BLaER1 treated with 17β-estradiol and CSF1 and Interleukin-3, amounts not matched to agents 10 nM and 100 nM (cell line): Measurements from ENCODE around the gene HAGHL.
"Not testable (repeated sequence)": the region's sequence is repeated elsewhere in the genome, so short reads cannot be mapped to it uniquely, and the experiment has no call there.

Experiments
- H3K27ac ChIP-seq, 11 experiments: shearing (Covaris generic); formaldehyde crosslinking; 2 replicates each; pipeline ENCODE4 v1.8.1; 2022
- H3K27me3 ChIP-seq, 11 experiments: shearing (Covaris generic); formaldehyde crosslinking; 2 replicates each; pipeline ENCODE4 v1.8.1; 2022
- H3K36me3 ChIP-seq, 11 experiments: shearing (Covaris generic); formaldehyde crosslinking; 2 replicates each; pipeline ENCODE4 v1.8.1; 2022
- H3K4me1 ChIP-seq, 10 experiments: shearing (Covaris generic); formaldehyde crosslinking; 2 replicates each; pipeline ENCODE4 v1.8.1; 2022
- H3K4me2 ChIP-seq, 11 experiments: shearing (Covaris generic); formaldehyde crosslinking; 2 replicates each; pipeline ENCODE4 v1.8.1; 2022
- H3K4me3 ChIP-seq, 10 experiments: shearing (Covaris generic); formaldehyde crosslinking; 2 replicates each; pipeline ENCODE4 v1.8.1; 2022
- H3K9ac ChIP-seq, 11 experiments: shearing (Covaris generic); formaldehyde crosslinking; 2 replicates each; pipeline ENCODE4 v1.8.1; 2022
- H3K9me3 ChIP-seq, 11 experiments: shearing (Covaris generic); formaldehyde crosslinking; replicated peaks in 1 of 11; 2 replicates each; pipeline ENCODE4 v1.8.1; 2022
- H4K20me1 ChIP-seq, 11 experiments: shearing (Covaris generic); formaldehyde crosslinking; 2 replicates each; pipeline ENCODE4 v1.8.1; 2022
- Cebpa-rat ChIP-seq, 11 experiments: shearing (Covaris generic); IDR thresholded peaks; 2 replicates each; pipeline ENCODE4 v1.8.1; 2022

HAGHL gene

GRCh38 chr16:769934-770333 is 43.0 kb downstream of the HAGHL start:
- Histone ChIP-seq H3K4me2 (no peak overlapping the region), H3K36me3 (no peaks in the 10 kb centered on the region), H3K27me3 (no peaks in the 10 kb centered on the region), H3K4me3 (no peak overlapping the region), H3K4me1 (no peaks in the 10 kb centered on the region), H3K9ac (no peak overlapping the region), H3K27ac (no peak overlapping the region), H4K20me1 (no peaks in the 10 kb centered on the region; a peak in 2 of 22 replicates), H3K9me3 (no peaks in the 10 kb centered on the region)
- no peak for TF ChIP-seq Cebpa-rat (IDR thresholded peaks at IDR 0.05)

DNA sequence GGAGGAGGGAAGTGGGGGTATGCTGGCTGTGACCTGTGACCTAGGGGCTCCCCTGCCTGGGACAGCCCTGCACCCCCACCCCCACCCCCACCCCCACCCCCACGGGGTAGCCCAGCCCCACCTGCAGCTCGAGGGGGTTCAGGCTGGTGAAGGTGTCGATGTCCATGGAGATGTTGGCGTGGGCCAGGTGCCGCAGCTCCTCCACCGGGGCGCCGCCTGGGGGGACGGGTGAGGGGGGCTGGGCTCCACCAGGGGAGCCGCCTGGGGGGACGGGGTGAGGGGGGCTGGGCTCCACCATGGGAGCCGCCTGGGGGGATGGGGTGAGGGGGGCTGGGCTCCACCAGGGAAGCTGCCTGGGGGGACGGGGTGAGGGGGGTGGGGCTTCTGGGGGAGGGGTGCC is 43.5 kb downstream of the HAGHL start:
- H3K27me3 ChIP-seq: no peaks in the 10 kb centered on the region
- H3K27ac ChIP-seq: no peak overlapping the region
- H3K36me3 ChIP-seq: no peaks in the 10 kb centered on the region
- peaks cover 0 to 2% (median 0%) of the 10 kb centered on the region in 10 experiments; a peak in 2 of 20 replicates for H3K4me1 ChIP-seq
- no peak for TF ChIP-seq Cebpa-rat (IDR thresholded peaks at IDR 0.05)
- no peak overlapping the region for H3K4me2 ChIP-seq
- H4K20me1 ChIP-seq: no peaks in the 10 kb centered on the region; a peak in 2 of 22 replicates
- no peaks in the 10 kb centered on the region for H3K9me3 ChIP-seq
- no peak overlapping the region for H3K4me3 ChIP-seq
- H3K9ac ChIP-seq: no peak overlapping the region

DNA sequence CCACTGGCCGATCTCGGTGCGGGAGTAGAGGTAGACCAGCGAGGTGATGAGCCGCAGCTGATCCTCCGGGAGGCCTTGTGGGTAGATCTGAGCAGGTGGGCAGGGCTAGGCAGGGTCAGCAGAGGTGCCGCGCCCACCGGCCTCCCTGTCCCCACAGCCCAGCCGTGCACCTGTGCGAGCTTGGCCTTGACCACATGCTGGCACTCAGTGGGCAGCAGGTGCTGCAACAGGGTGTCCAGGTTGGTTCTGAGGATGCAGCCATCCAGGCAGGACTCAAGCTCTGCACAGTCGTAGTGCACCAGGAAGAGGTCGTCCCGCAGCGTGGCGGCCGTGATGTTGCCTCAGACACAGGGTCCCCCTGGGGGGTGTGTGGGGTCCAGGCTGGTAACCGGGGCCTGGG is 46.1 kb downstream of the HAGHL start:
- no peak overlapping the region for H3K27ac ChIP-seq
- no peak overlapping the region for H3K4me2 ChIP-seq
- no peaks in the 10 kb centered on the region; a peak in 1 of 22 replicates for H4K20me1 ChIP-seq
- TF ChIP-seq Cebpa-rat (IDR thresholded peaks at IDR 0.05): no peak
- H3K4me3 ChIP-seq: no peak overlapping the region
- no peaks in the 10 kb centered on the region for H3K36me3 ChIP-seq
- H3K9me3 ChIP-seq: no peaks in the 10 kb centered on the region
- no peak overlapping the region for H3K9ac ChIP-seq
- H3K4me1 ChIP-seq: peaks cover 9 to 27% (median 17%) of the 10 kb centered on the region in 10 experiments
- peaks cover 0 to 7% (median 0%) of the 10 kb centered on the region in 11 experiments; a peak in 3 of 22 replicates for H3K27me3 ChIP-seq

DNA sequence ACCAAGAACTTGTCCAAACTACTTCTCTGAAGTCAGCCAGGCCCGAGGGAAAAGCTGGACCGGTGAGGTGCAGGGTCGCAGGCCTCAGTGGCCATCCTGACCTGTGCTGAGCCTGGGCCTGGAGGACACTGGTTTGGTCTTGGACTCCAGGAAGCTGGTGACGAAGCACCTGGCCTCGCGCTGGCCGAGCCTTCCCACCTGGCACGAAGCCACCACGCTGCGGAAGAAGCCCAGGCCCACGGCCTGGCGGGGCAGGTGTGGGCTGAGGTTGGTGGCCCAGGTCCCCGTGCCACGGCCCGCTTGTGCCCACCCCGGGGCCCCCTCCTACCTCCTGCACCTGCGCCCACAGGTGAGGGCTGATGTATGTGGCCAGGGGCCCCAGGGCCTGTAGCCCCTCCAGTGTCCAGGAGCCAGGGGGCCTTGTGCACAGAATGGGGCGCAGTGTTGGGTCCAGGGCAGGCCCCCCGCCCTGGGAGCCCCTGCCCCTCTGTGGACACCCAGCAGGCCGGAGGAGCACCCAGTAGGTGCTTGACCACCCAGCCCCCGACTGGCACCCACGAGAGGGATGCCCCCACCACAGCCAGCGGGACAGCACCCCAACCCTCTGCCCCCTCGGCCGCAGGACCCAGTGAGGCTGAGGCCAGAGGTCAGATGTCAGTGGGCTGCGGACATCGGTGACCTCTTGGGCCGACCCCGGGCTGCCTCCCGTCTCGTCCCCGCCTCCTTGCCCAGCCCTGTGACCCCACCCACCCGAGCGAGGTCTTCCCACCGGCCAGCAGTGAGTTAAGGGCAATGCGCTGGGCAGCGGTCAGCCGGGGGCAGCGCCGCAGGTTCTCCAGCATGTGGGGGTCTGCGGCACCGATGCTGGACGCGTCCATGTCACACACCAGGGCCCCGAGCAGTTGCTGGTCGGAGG is 47.4 kb downstream of the HAGHL start:
- peaks cover 0 to 12% (median 0%) of the 10 kb centered on the region in 11 experiments; a peak in 3 of 22 replicates for H3K27me3 ChIP-seq
- TF ChIP-seq Cebpa-rat (IDR thresholded peaks at IDR 0.05): no peak
- H3K27ac ChIP-seq: no peak overlapping the region
- H3K9me3 ChIP-seq: no peaks in the 10 kb centered on the region
- no peaks in the 10 kb centered on the region for H3K36me3 ChIP-seq
- no peak overlapping the region for H3K4me3 ChIP-seq
- peaks cover 0 to 8% (median 0%) of the 10 kb centered on the region in 11 experiments; a peak in 2 of 22 replicates for H4K20me1 ChIP-seq
- H3K4me1 ChIP-seq: peaks cover 15 to 40% (median 27%) of the 10 kb centered on the region in 10 experiments
- H3K9ac ChIP-seq: no peak overlapping the region
- H3K4me2 ChIP-seq: no peak overlapping the region

- Histone ChIP-seq H3K27me3 (peaks cover 0 to 12% (median 0%) of the 10 kb centered on the region in 11 experiments; a peak in 3 of 22 replicates), H3K27ac (no peak overlapping the region), H3K4me2 (no peak overlapping the region), H3K4me3 (no peak overlapping the region), H3K36me3 (no peaks in the 10 kb centered on the region), H3K9me3 (no peaks in the 10 kb centered on the region), H4K20me1 (peaks cover 0 to 8% (median 0%) of the 10 kb centered on the region in 11 experiments; a peak in 3 of 22 replicates), H3K9ac (0 out of 22 replicates have a peak overlapping the region, but pooled peaks of 1 of the 11 experiments have one; percentile 5), H3K4me1 (peaks cover 15 to 42% (median 28%) of the 10 kb centered on the region in 10 experiments)
- no peak for TF ChIP-seq Cebpa-rat (IDR thresholded peaks at IDR 0.05)
Measured at GRCh38 chr16:775236-775796, 48.4 kb downstream of the HAGHL start.

DNA sequence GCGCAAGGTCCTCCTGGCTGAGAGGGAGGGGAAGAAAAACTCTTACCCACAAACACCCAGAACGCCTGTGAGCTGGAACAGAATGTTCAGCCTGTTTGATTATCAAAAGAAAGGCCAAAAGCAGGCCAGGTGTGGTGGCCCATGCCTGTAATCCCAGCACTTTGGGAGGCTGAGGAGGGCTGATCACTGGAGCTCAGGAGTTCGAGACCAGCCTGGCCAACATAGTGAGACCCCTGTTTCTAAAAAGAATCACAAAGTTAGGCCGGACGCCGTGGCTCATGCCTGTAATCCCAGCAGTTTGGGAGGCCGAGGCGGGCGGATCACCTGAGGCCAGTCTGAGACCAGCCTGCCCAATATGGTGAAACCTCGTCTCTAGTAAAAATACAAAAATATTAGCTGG is 49.4 kb downstream of the HAGHL start:
- H3K4me1 ChIP-seq: peaks cover 15 to 42% (median 30%) of the 10 kb centered on the region in 10 experiments
- peak overlapping the region in 3 of 11 experiments; percentile 74 to 89 (median 77); a peak in 6 of 22 replicates for H3K4me2 ChIP-seq
- H3K27ac ChIP-seq, H3K36me3 ChIP-seq, H3K9me3 ChIP-seq, H3K9ac ChIP-seq, H3K4me3 ChIP-seq: not testable (repeated sequence)
- H4K20me1 ChIP-seq: peaks cover 0 to 13% (median 0%) of the 10 kb centered on the region in 11 experiments; a peak in 4 of 22 replicates
- peaks cover 0 to 12% (median 0%) of the 10 kb centered on the region in 11 experiments; a peak in 3 of 22 replicates for H3K27me3 ChIP-seq

GRCh38 chr16:776824-777223 is 49.9 kb downstream of the HAGHL start:
- H4K20me1 ChIP-seq: peaks cover 0 to 18% (median 0%) of the 10 kb centered on the region in 11 experiments; a peak in 5 of 22 replicates
- TF ChIP-seq Cebpa-rat (IDR thresholded peaks at IDR 0.05): no peak
- H3K9ac ChIP-seq: peak overlapping the region in 4 of 11 experiments; percentile 11 to 50 (median 26); a peak in 6 of 22 replicates
- H3K9me3 ChIP-seq: no peaks in the 10 kb centered on the region
- peak overlapping the region in 9 of 11 experiments; percentile 70 to 89 (median 75); a peak in 19 of 22 replicates for H3K4me2 ChIP-seq
- H3K27me3 ChIP-seq: peaks cover 0 to 12% (median 0%) of the 10 kb centered on the region in 11 experiments; a peak in 3 of 22 replicates
- H3K4me3 ChIP-seq: no peak overlapping the region
- H3K36me3 ChIP-seq: no peaks in the 10 kb centered on the region
- H3K4me1 ChIP-seq: peaks cover 18 to 42% (median 31%) of the 10 kb centered on the region in 10 experiments
- no peak overlapping the region for H3K27ac ChIP-seq

GRCh38 chr16:777826-778225 is 50.9 kb downstream of the HAGHL start:
- H4K20me1 ChIP-seq: peaks cover 0 to 28% (median 5%) of the 10 kb centered on the region in 11 experiments; a peak in 9 of 22 replicates
- no peaks in the 10 kb centered on the region for H3K9me3 ChIP-seq
- 0 out of 20 replicates have a peak overlapping the region, but pooled peaks of 1 of the 10 experiments have one; percentile 5 for H3K4me3 ChIP-seq
- no peaks in the 10 kb centered on the region for H3K36me3 ChIP-seq
- H3K27ac ChIP-seq: 0 out of 22 replicates have a peak overlapping the region, but pooled peaks of 1 of the 11 experiments have one; percentile 2
- peak overlapping the region in 8 of 11 experiments; percentile 2 to 50 (median 16); a peak in 8 of 22 replicates for H3K9ac ChIP-seq
- TF ChIP-seq Cebpa-rat (IDR thresholded peaks at IDR 0.05): no peak
- H3K27me3 ChIP-seq: peaks cover 0 to 18% (median 0%) of the 10 kb centered on the region in 11 experiments; a peak in 4 of 22 replicates
- peak overlapping the region; percentile 41 to 89 (median 74) for H3K4me2 ChIP-seq
- H3K4me1 ChIP-seq: peaks cover 19 to 50% (median 39%) of the 10 kb centered on the region in 10 experiments
